SK-N-SH (cell line): ENCODE results near the gene NUCB1. TPM values are rescaled to one million over a fixed set of nuclear protein-coding genes. Genes with fewer than 3 reads are reported as not detected.
"Not testable (repeated sequence)": the region's sequence is repeated elsewhere in the genome, so short reads cannot be mapped to it uniquely, and the experiment has no call there.

Experiments used
- CTCF ChIA-PET: fragments of 300-600, 350-600 bp; formaldehyde crosslinking; extraction: SDS; loops from one replicate; lab custom pipeline; 2021; lab: Yijun Ruan, JAX
- POLR2A ChIA-PET: fragments of 350-600 bp; sonication (Branson Sonifier 250); formaldehyde crosslinking; extraction: SDS; loops from one replicate; lab custom pipeline; 2020; ENCODE audit warnings: antibody characterized with exemption, inconsistent platforms; lab: Yijun Ruan, JAX
- DNase-seq: peaks from one replicate; pipeline ENCODE4 v3.0.0; 2012
- H2AFZ ChIP-seq: fragments of 200-600 bp; sonication (generic); 2 replicates; pipeline ENCODE4 v1.8.1; 2016; ENCODE audit warnings: antibody characterized with exemption, mild to moderate bottlenecking, low read depth
- H3F3A ChIP-seq: fragments of 200-600 bp; sonication (generic); replicated peaks from 2 replicates; pipeline ENCODE3; 2016; ENCODE audit warnings: antibody characterized with exemption, mild to moderate bottlenecking; ENCODE audit not compliant: insufficient read depth
- H3K27ac ChIP-seq, 2 experiments: fragments of 200-500 bp in 1 of 2; fragments of 200-600 bp in 1 of 2; sonication (Bioruptor generic) in 1 of 2; sonication (generic), shearing (Covaris generic) in 1 of 2; 2 replicates each; pipeline versions ENCODE4 v1.5.1 to v1.6.1; 2014 to 2016; ENCODE audit warnings: low read depth in 2 of 2, inconsistent platforms in 1 of 2, low read length in 1 of 2, mild to moderate bottlenecking in 1 of 2, mixed read lengths in 1 of 2
- H3K27me3 ChIP-seq: fragments of 200-600 bp; sonication (generic), shearing (Covaris generic); 2 replicates; pipeline ENCODE4 v1.6.1; 2016; ENCODE audit warnings: mixed run types; ENCODE audit not compliant: insufficient read depth
- H3K36me3 ChIP-seq, 2 experiments: fragments of 200-500 bp in 1 of 2; fragments of 200-600 bp in 1 of 2; sonication (Bioruptor generic) in 1 of 2; sonication (generic) in 1 of 2; replicated peaks in 1 of 2; 2 replicates each; pipeline versions ENCODE3 to v1.5.1; 2014 to 2016; ENCODE audit warnings: low read length in 1 of 2, mild to moderate bottlenecking in 1 of 2; ENCODE audit not compliant: insufficient read depth in 2 of 2, control insufficient read depth in 1 of 2
- H3K4me1 ChIP-seq, 2 experiments: fragments of 200-500 bp in 1 of 2; fragments of 200-600 bp in 1 of 2; sonication (Bioruptor generic) in 1 of 2; sonication (generic), shearing (Covaris generic) in 1 of 2; 2 replicates each; pipeline versions ENCODE4 v1.5.1 to v1.6.1; 2014 to 2016; ENCODE audit warnings: low read depth in 1 of 2, low read length in 1 of 2, mixed run types in 1 of 2; ENCODE audit not compliant: insufficient read depth in 2 of 2, control insufficient read depth in 1 of 2
- H3K4me2 ChIP-seq: fragments of 200-600 bp; sonication (generic), shearing (Covaris generic); 2 replicates; pipeline ENCODE4 v1.6.1; 2017; ENCODE audit warnings: mixed run types
- H3K4me3 ChIP-seq, 2 experiments: fragments of 200-500 bp in 1 of 2; fragments of 200-600 bp in 1 of 2; sonication (Bioruptor generic) in 1 of 2; sonication (generic), shearing (Covaris generic) in 1 of 2; 2 replicates each; pipeline versions ENCODE4 v1.5.1 to v1.8.1; 2014 to 2016; ENCODE audit warnings: low read depth in 2 of 2, inconsistent platforms in 1 of 2, low read length in 1 of 2, mild to moderate bottlenecking in 1 of 2, mixed read lengths in 1 of 2, moderate library complexity in 1 of 2
- H3K79me2 ChIP-seq: fragments of 200-600 bp; sonication (generic); 2 replicates; pipeline ENCODE4 v1.8.1; 2017; ENCODE audit warnings: mild to moderate bottlenecking; ENCODE audit not compliant: insufficient read depth
- H3K9ac ChIP-seq: fragments of 200-600 bp; sonication (generic); 2 replicates; pipeline ENCODE4 v1.6.1; 2017; ENCODE audit warnings: mixed run types
- H3K9me2 ChIP-seq: fragments of 200-600 bp; sonication (generic); 2 replicates; pipeline ENCODE4 v1.6.1; 2017; ENCODE audit warnings: mixed run types
- H3K9me3 ChIP-seq: fragments of 200-600 bp; sonication (generic); 2 replicates; pipeline ENCODE4 v1.6.1; 2017; ENCODE audit warnings: mixed run types, mild to moderate bottlenecking, moderate library complexity
- H4K20me1 ChIP-seq: fragments of 200-600 bp; sonication (generic); 2 replicates; pipeline ENCODE4 v1.6.1; 2017; ENCODE audit warnings: mild to moderate bottlenecking, mixed run types; ENCODE audit not compliant: insufficient read depth
- CTCF ChIP-seq: fragments of 200-600 bp; sonication (generic); IDR thresholded peaks from 2 replicates; pipeline ENCODE4 v1.6.1; 2017; ENCODE audit warnings: antibody characterized with exemption, mild to moderate bottlenecking, moderate library complexity
- EZH2phosphoT487 ChIP-seq: fragments of 200-600 bp; sonication (generic); IDR thresholded peaks from 2 replicates; pipeline ENCODE4 v1.6.1; 2017; ENCODE audit warnings: low read depth, mixed run types, mild to moderate bottlenecking, antibody characterized with exemption, moderate library complexity, borderline replicate concordance
- FOXJ3 ChIP-seq: sonication (generic); formaldehyde crosslinking; IDR thresholded peaks from 2 replicates; pipeline ENCODE4 v1.5.1; 2020; ENCODE audit warnings: mild to moderate bottlenecking, missing genetic modification reagents
- GABPA ChIP-seq: IDR thresholded peaks from 2 replicates; pipeline ENCODE4 v1.4.0; 2012; ENCODE audit warnings: low read depth, mild to moderate bottlenecking
- GATA2 ChIP-seq: sonication (generic); formaldehyde crosslinking; IDR thresholded peaks from 2 replicates; pipeline ENCODE4 v1.5.0; 2020; ENCODE audit warnings: mild to moderate bottlenecking, missing genetic modification reagents
- JUND ChIP-seq: IDR thresholded peaks from 2 replicates; pipeline ENCODE4 v1.4.0; 2012
- MAX ChIP-seq: IDR thresholded peaks from 2 replicates; pipeline ENCODE4 v1.4.0; 2012; ENCODE audit warnings: low read depth
- MXI1 ChIP-seq: IDR thresholded peaks from 2 replicates; pipeline ENCODE4 v1.6.1; 2012; ENCODE audit warnings: mild to moderate bottlenecking, low read depth, low read length, improper control_type of control experiment
- NFIC ChIP-seq: IDR thresholded peaks from 2 replicates; pipeline ENCODE4 v1.4.0; 2012; ENCODE audit warnings: borderline replicate concordance
- NRF1 ChIP-seq: IDR thresholded peaks from 2 replicates; pipeline ENCODE4 v1.6.1; 2012; ENCODE audit warnings: low read depth, mild to moderate bottlenecking, low read length
- PBX3 ChIP-seq: IDR thresholded peaks from 2 replicates; pipeline ENCODE4; 2012
- RCOR1 ChIP-seq: fragments of 150-350 bp; IDR thresholded peaks from 2 replicates; pipeline ENCODE4 v1.6.1; 2017; ENCODE audit warnings: antibody characterized with exemption, low read length
- SIN3A ChIP-seq: IDR thresholded peaks from 2 replicates; pipeline ENCODE4 v1.6.1; 2012; ENCODE audit warnings: low read depth, mild to moderate bottlenecking, low read length, moderate library complexity, borderline replicate concordance
- TAF1 ChIP-seq: IDR thresholded peaks from 2 replicates; pipeline ENCODE4 v1.6.1; 2012; ENCODE audit warnings: low read depth, mild to moderate bottlenecking, low read length, moderate library complexity, borderline replicate concordance
- TCF12 ChIP-seq: IDR thresholded peaks from 2 replicates; pipeline ENCODE4 v1.4.0; 2012
- USF1 ChIP-seq: IDR thresholded peaks from 2 replicates; pipeline ENCODE4 v1.4.0; 2012; ENCODE audit warnings: low read depth, borderline replicate concordance
- YY1 ChIP-seq: IDR thresholded peaks from 2 replicates; pipeline ENCODE4 v1.4.0; 2012; ENCODE audit warnings: low read depth, mild to moderate bottlenecking
- WGBS: methylation state at CpG from one replicate; pipeline ENCODE4 v1.1.6; 2017; ENCODE audit warnings: low lambda C conversion rate; 5-methylcytosine and 5-hydroxymethylcytosine counted together
- polyA plus RNA-seq, 3 experiments: library from polyadenylated mRNA; depleted of rRNA; stranded (reverse); fragments of >200 nt; gene quantifications; 2 replicates each; pipeline ENCODE4 v1.2.3, GENCODE V29; 2012

The NUCB1 gene
- polyA plus RNA-seq, 1 of the 3 experiments (the other 2 are of a cell fraction), result 397 TPM

- TF ChIP-seq PBX3 (no peak), EZH2phosphoT487 (no peak), MAX (no peak), USF1 (no peak), CTCF (no peak), RCOR1 (no peak), FOXJ3 (CRISPR knock-in tag) (no peak), MXI1 (no peak), TCF12 (no peak), JUND (no peak), GATA2 (CRISPR knock-in tag) (no peak)
Measured at GRCh38 chr19:48883726-48884125, 16.4 kb upstream of the NUCB1 start (continued).

GRCh38 chr19:48887861-48888612 is 12.1 kb upstream of the NUCB1 start:
- Histone ChIP-seq H3K27me3 (no peaks in the 10 kb centered on the region), H4K20me1 (no peaks in the 10 kb centered on the region), H3K9me3 (no peaks in the 10 kb centered on the region), H3K4me2 (no peak overlapping the region), H3K4me3 (no peak overlapping the region), H3K9me2 (no peaks in the 10 kb centered on the region), H3K36me3 (no peaks in the 10 kb centered on the region)
- WGBS, result 90% methylated on average over 16 of the region's 21 CpGs
- POLR2A ChIA-PET, result no interaction called here
- TF ChIP-seq TCF12 (no peak), YY1 (no peak), SIN3A (no peak), GABPA (no peak), NFIC (no peak), TAF1 (no peak), NRF1 (no peak), JUND (no peak), CTCF (no peak)
- TF ChIP-seq, all 33 proteins: peak for 0
- H3F3A ChIP-seq, result no peaks in the 10 kb centered on the region
- CTCF ChIA-PET, result no interaction called here
- H2AFZ ChIP-seq, result no peak overlapping the region
- DNase-seq, result no peak
- H3K9ac ChIP-seq, result no peak overlapping the region
- H3K27ac ChIP-seq, result no peak overlapping the region
- no peaks in the 10 kb centered on the region for H3K79me2 ChIP-seq
- H3K4me1 ChIP-seq, result no peaks in the 10 kb centered on the region

GRCh38 chr19:48889496-48889895 is 10.6 kb upstream of the NUCB1 start:
- H4K20me1 ChIP-seq, H2AFZ ChIP-seq, H3K79me2 ChIP-seq, H3K9ac ChIP-seq, H3K9me3 ChIP-seq, H3K27me3 ChIP-seq, H3K27ac ChIP-seq, CTCF ChIA-PET, H3K4me2 ChIP-seq, H3K36me3 ChIP-seq, H3F3A ChIP-seq, H3K4me3 ChIP-seq, H3K4me1 ChIP-seq, H3K9me2 ChIP-seq, DNase-seq, POLR2A ChIA-PET: not testable (repeated sequence)
- 58% methylated on average over 3 of the region's 3 CpGs for WGBS
